Esophagus muscularis mucosa (tissue), 4 donors: ENCODE results near the gene B9D2. TPM values are rescaled to one million over a fixed set of nuclear protein-coding genes. Genes with fewer than 3 reads are reported as not detected.

Source experiments
- DNase-seq: peaks from one replicate; pipeline ENCODE4 v3.0.0-alpha.2; 2017; ENCODE audit errors: extremely low spot score
- H3K27ac ChIP-seq, 4 donors: fragments of 200-600 bp; sonication (generic); replicated peaks in 1 of 4; 1 replicate in 3 of 4; 2 replicates in 1 of 4; pipeline ENCODE4 v1.5.1; 2016 to 2019; ENCODE audit warnings: mild to moderate bottlenecking in 1 of 4
- H3K27me3 ChIP-seq, 4 donors: fragments of 200-600 bp; sonication (generic); one replicate each; pipeline versions ENCODE4 v1.5.1 to v1.6.0; 2016 to 2019
- H3K36me3 ChIP-seq, 4 donors: fragments of 200-600 bp; sonication (generic); one replicate each; pipeline ENCODE4 v1.5.1; 2016 to 2019
- H3K4me1 ChIP-seq, 4 donors: fragments of 200-600 bp; sonication (generic); one replicate each; pipeline ENCODE4 v1.5.1; 2016 to 2019
- H3K4me3 ChIP-seq, 4 donors: fragments of 200-600 bp; sonication (generic); 1 replicate in 2 of 4; 2 replicates in 2 of 4; pipeline ENCODE4 v1.5.1; 2016 to 2019; ENCODE audit warnings: mild to moderate bottlenecking in 4 of 4, moderate library complexity in 1 of 4
- H3K9me3 ChIP-seq, 4 donors: fragments of 200-600 bp; sonication (generic); 1 replicate in 3 of 4; 2 replicates in 1 of 4; pipeline ENCODE4 v1.5.1; 2016 to 2019
- CTCF ChIP-seq, 3 experiments: fragments of 200-600 bp in 2 of 3; fragments of 450-650 bp in 1 of 3; sonication (generic) in 2 of 3; IDR thresholded peaks; one replicate each; pipeline ENCODE4 v1.5.1; 2017 to 2019; ENCODE audit warnings: antibody characterized with exemption in 3 of 3, mild to moderate bottlenecking in 2 of 3, moderate library complexity in 1 of 3
- EP300 ChIP-seq: sonication (generic); formaldehyde crosslinking; IDR thresholded peaks from one replicate; pipeline ENCODE4 v1.6.1; 2017; ENCODE audit warnings: antibody characterized with exemption
- POLR2A ChIP-seq: fragments of 450-650 bp; IDR thresholded peaks from one replicate; pipeline ENCODE4 v1.6.1; 2017; ENCODE audit warnings: antibody characterized with exemption, moderate library complexity, mild to moderate bottlenecking, low read depth
- POLR2AphosphoS5 ChIP-seq, 2 donors: sonication (generic); formaldehyde crosslinking; IDR thresholded peaks; one replicate each; pipeline ENCODE4 v1.6.1; 2017; ENCODE audit warnings: antibody characterized with exemption in 2 of 2
- WGBS: methylation state at CpG from one replicate; pipeline ENCODE4 v1.1.5; 2018; 5-methylcytosine and 5-hydroxymethylcytosine counted together
- intact Hi-C: fragments of 100-400 bp; cut with DNase I; formaldehyde crosslinking; loops from one replicate; pipeline ENCODE4 v1.15.1; 2023
- total RNA-seq, 4 donors: library from RNA; depleted of rRNA; stranded (reverse); fragments of >200 nt; gene quantifications; one replicate each; pipeline versions ENCODE4 v1.1.0 to v1.2.1, GENCODE V29; 2016

B9D2 gene
- total RNA-seq, 4 donors from 2014 or later: 4.9 to 9.3 (median 6.9) TPM

- peaks cover 40 to 59% (median 52%) of the 10 kb centered on the region in 4 donors for H3K4me1 ChIP-seq
- WGBS: 85% methylated on average over 3 of the region's 3 CpGs
- intact Hi-C loops: loop anchor here (5.0 kb wide), 1 partner anchor 38 kb away; the partner anchor contains the start of gene DMAC2
- H3K4me3 ChIP-seq: peak overlapping the region in 3 of 4 donors; percentile 82 to 94 (median 92)
- H3K9me3 ChIP-seq: no peaks in the 10 kb centered on the region
- H3K27ac ChIP-seq: no peak overlapping the region
- DNase-seq: no peak
- no peaks in the 10 kb centered on the region for H3K27me3 ChIP-seq
- peaks cover 0 to 21% (median 2%) of the 10 kb centered on the region in 4 donors for H3K36me3 ChIP-seq
- TF ChIP-seq POLR2AphosphoS5 (IDR thresholded peaks at IDR 0.05): no peak
- TF ChIP-seq EP300: no peak
- TF ChIP-seq POLR2A: no peak
- TF ChIP-seq CTCF (IDR thresholded peaks at IDR 0.05): no peak
These were observed 35.1 kb upstream of the B9D2 start for GRCh38 chr19:41399091-41399490.

- 60% methylated on average over 3 of the region's 3 CpGs for WGBS
- DNase-seq: no peak
- Histone ChIP-seq H3K9me3 (no peaks in the 10 kb centered on the region), H3K4me3 (peak overlapping the region; percentile 78 to 94 (median 87)), H3K36me3 (peaks cover 0 to 25% (median 2%) of the 10 kb centered on the region in 4 donors), H3K27ac (peak overlapping the region in 1 of 4 donors; percentile 94), H3K27me3 (no peaks in the 10 kb centered on the region), H3K4me1 (peaks cover 35 to 57% (median 51%) of the 10 kb centered on the region in 4 donors)
- no peak for TF ChIP-seq POLR2AphosphoS5 (IDR thresholded peaks at IDR 0.05)
- no peak for TF ChIP-seq POLR2A
- TF ChIP-seq CTCF (IDR thresholded peaks at IDR 0.05): no peak
- TF ChIP-seq EP300: no peak
- intact Hi-C loops: loop anchor here (5.0 kb wide), 1 partner anchor 39 kb away; the partner anchor contains the start of gene DMAC2
These were observed 34.6 kb upstream of the B9D2 start for GRCh38 chr19:41398598-41398997.

GRCh38 chr19:41398050-41398418 is 34.1 kb upstream of the B9D2 start:
- H3K27me3 ChIP-seq: no peaks in the 10 kb centered on the region
- 0% methylated on average over 5 of the region's 5 CpGs for WGBS
- peaks cover 30 to 53% (median 45%) of the 10 kb centered on the region in 4 donors for H3K4me1 ChIP-seq
- intact Hi-C loops: loop anchor here (5.0 kb wide), 1 partner anchor 39 kb away; the partner anchor contains the start of gene DMAC2
- H3K27ac ChIP-seq: peak overlapping the region; percentile 86 to 94 (median 88)
- no peak for DNase-seq
- H3K36me3 ChIP-seq: peaks cover 0 to 24% (median under 1%) of the 10 kb centered on the region in 4 donors
- TF ChIP-seq POLR2A (no peak), POLR2AphosphoS5 (IDR thresholded peaks at IDR 0.05) (no peak), CTCF (IDR thresholded peaks at IDR 0.05) (no peak)
- H3K4me3 ChIP-seq: peak overlapping the region; percentile 78 to 94 (median 87)
- no peaks in the 10 kb centered on the region for H3K9me3 ChIP-seq

- under 1% methylated on average over 37 of the region's 50 CpGs for WGBS
- no peaks in the 10 kb centered on the region for H3K9me3 ChIP-seq
- peak; percentile 99 for DNase-seq
- H3K27me3 ChIP-seq: no peaks in the 10 kb centered on the region
- peaks cover 0 to 23% (median 0%) of the 10 kb centered on the region in 4 donors for H3K36me3 ChIP-seq
- peaks cover 28 to 53% (median 43%) of the 10 kb centered on the region in 4 donors for H3K4me1 ChIP-seq
- intact Hi-C loops: loop anchor here (5.0 kb wide), 1 partner anchor 40 kb away; the partner anchor contains the start of gene DMAC2
- H3K27ac ChIP-seq: peak within 1 kb of the TSS; percentile 86 to 94 (median 88)
- TF ChIP-seq EP300 (no peak), CTCF (IDR thresholded peaks at IDR 0.05) (peak in 2 of 3 experiments; percentile 12 to 23), POLR2AphosphoS5 (IDR thresholded peaks at IDR 0.05) (peak; percentile 79 to 96), POLR2A (peak; percentile 33)
- H3K4me3 ChIP-seq: peak within 1 kb of the TSS; percentile 78 to 94 (median 87)
These were observed 33.4 kb upstream of the B9D2 start, which contains the start of the genes BCKDHA and EXOSC5 for GRCh38 chr19:41397086-41398049. Gene BCKDHA, plus strand, starts transcription at chr19:41397818. Its CDS starts 10 bp downstream, at chr19:41397828. Gene EXOSC5, minus strand, starts transcription at chr19:41397359. Its CDS starts 31 bp downstream, at chr19:41397328.
